ENCODE results near the gene PWWP2A. TPM values are rescaled to one million over a fixed set of nuclear protein-coding genes. Genes with fewer than 3 reads are reported as not detected.

The PWWP2A gene
- total RNA-seq, 1 experiment from 2014 or later: 61.1 TPM

GRCh38 chr5:160088805-160089204 lies 30.4 kb downstream of the PWWP2A start (continued):
- TF ChIP-seq ETV6 (CRISPR knock-in tag; IDR thresholded peaks at IDR 0.05) (no peak), FOXJ3 (CRISPR knock-in tag; IDR thresholded peaks at IDR 0.05; ENCODE audit: borderline replicate concordance) (no peak)

GRCh38 chr5:160087199-160087598 lies 32.1 kb downstream of the PWWP2A start:
- no peak overlapping the region for H3K4me3 Mint-ChIP-seq
- H3K36me3 Mint-ChIP-seq: peaks cover 2% of the 10 kb centered on the region
- DNase-seq (ENCODE audit: low spot score) (no peak), ATAC-seq (no peak; the same call in 1 of the 2 replicates)
- ChIA-PET CTCF (interaction anchor here (0.6 kb wide), 1 partner anchor 24 kb away, joined by 3 read pairs; no protein-coding TSS in a partner anchor), POLR2A (interaction anchor here (0.6 kb wide), 1 partner anchor 15 kb away, joined by 4 read pairs; no protein-coding TSS in a partner anchor)
- no peaks in the 10 kb centered on the region for H3K9me3 Mint-ChIP-seq
- H3K4me1 Mint-ChIP-seq: peaks cover 23% of the 10 kb centered on the region
- no peaks in the 10 kb centered on the region; the same call in 1 of the 2 replicates for H3K27me3 Mint-ChIP-seq (ENCODE audit: low read depth)
- no peak for TF ChIP-seq ZSCAN18 (CRISPR knock-in tag; IDR thresholded peaks at IDR 0.05)
- TF ChIP-seq OVOL2 (CRISPR knock-in tag; IDR thresholded peaks at IDR 0.05; ENCODE audit: borderline replicate concordance): no peak
- no peak for TF ChIP-seq E2F4 (CRISPR knock-in tag; IDR thresholded peaks at IDR 0.05; ENCODE audit: borderline replicate concordance, low read depth)
- no peak for TF ChIP-seq ZNF532 (CRISPR knock-in tag; IDR thresholded peaks at IDR 0.05; ENCODE audit: borderline replicate concordance)
- TF ChIP-seq FOXP4 (CRISPR knock-in tag; IDR thresholded peaks at IDR 0.05): no peak
- TF ChIP-seq FOXJ3 (CRISPR knock-in tag; IDR thresholded peaks at IDR 0.05; ENCODE audit: borderline replicate concordance): no peak
- TF ChIP-seq ZNF671 (CRISPR knock-in tag; IDR thresholded peaks at IDR 0.05): no peak
- no peak for TF ChIP-seq ZBTB21 (CRISPR knock-in tag; IDR thresholded peaks at IDR 0.05; ENCODE audit: borderline replicate concordance)
- no peak for TF ChIP-seq NFE2L1 (CRISPR knock-in tag; IDR thresholded peaks at IDR 0.05)
- TF ChIP-seq NR3C1 (CRISPR knock-in tag; conservative IDR thresholded peaks at IDR 0.05; ENCODE audit: low read depth): no peak
- TF ChIP-seq ZBTB43 (CRISPR knock-in tag; IDR thresholded peaks at IDR 0.05): no peak
- TF ChIP-seq ZNF423 (CRISPR knock-in tag; IDR thresholded peaks at IDR 0.05): no peak
- no peak overlapping the region for H3K27ac Mint-ChIP-seq

Measured in WTC11 (cell line).